Measurements from ENCODE around the gene PALD1. TPM values are rescaled to one million over a fixed set of nuclear protein-coding genes. Genes with fewer than 3 reads are reported as not detected.

The PALD1 gene
- total RNA-seq, 1 donor from 2014 or later: not detected

DNA sequence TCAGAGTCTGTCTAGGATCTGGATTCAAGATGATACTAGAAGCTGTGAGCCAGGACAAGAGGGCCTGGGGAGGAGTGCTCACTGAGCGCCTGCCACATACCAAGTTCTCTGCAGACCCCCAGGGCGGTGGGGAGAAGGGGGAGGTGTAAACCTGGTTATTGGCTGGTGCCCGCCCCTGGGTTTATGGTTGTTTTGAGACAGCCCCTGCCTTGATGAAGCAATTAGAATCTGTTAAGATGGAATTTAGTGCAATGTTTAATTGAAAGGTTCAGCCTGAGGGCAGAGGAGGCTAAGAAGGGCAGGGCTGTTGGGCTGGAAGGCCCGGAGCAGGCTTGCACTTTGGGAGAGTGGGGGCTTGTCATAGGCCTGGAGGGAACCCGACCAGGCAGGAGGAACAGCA, 81.3 kb downstream of the PALD1 start:
- H3K27me3 ChIP-seq (ENCODE audit: control insufficient read depth, insufficient read depth, low read length): peaks cover 5% of the 10 kb centered on the region
- no peak for DNase-seq (ENCODE audit: low read depth)
- H3K36me3 ChIP-seq (ENCODE audit: control insufficient read depth, insufficient read depth, low read length): no peaks in the 10 kb centered on the region
- H3K4me3 ChIP-seq (ENCODE audit: low read depth, low read length): no peak overlapping the region
- no peak for FAIRE-seq
- TF ChIP-seq, protein P1, sequence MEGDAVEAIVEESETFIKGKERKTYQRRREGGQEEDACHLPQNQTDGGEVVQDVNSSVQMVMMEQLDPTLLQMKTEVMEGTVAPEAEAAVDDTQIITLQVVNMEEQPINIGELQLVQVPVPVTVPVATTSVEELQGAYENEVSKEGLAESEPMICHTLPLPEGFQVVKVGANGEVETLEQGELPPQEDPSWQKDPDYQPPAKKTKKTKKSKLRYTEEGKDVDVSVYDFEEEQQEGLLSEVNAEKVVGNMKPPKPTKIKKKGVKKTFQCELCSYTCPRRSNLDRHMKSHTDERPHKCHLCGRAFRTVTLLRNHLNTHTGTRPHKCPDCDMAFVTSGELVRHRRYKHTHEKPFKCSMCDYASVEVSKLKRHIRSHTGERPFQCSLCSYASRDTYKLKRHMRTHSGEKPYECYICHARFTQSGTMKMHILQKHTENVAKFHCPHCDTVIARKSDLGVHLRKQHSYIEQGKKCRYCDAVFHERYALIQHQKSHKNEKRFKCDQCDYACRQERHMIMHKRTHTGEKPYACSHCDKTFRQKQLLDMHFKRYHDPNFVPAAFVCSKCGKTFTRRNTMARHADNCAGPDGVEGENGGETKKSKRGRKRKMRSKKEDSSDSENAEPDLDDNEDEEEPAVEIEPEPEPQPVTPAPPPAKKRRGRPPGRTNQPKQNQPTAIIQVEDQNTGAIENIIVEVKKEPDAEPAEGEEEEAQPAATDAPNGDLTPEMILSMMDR (IDR thresholded peaks at IDR 0.05; ENCODE audit: insufficient read depth, low read length, severe bottlenecking): no peak

DNA sequence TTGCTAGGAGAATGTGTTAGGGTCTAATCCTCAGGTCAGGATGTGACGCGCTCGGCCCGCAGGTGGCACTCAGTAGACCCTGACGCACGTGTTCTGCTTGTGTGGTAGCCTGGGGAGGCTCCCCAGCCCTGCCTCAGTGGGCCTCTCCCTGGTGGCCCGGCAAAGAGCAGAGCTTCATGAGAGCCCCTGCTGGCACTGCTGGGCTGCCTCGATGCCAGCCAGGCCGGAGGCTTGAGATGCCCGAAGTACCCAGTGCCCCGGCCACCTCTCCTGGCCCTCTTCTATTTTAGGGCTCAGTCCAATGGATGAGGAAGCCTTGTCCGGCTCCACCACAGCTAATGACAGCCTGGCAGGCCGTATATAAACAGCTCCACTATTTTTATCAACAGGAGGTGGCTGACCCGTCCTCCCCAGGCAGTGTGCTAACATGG, 82.0 kb downstream of the PALD1 start:
- Histone ChIP-seq H3K36me3 (ENCODE audit: control insufficient read depth, insufficient read depth, low read length) (no peaks in the 10 kb centered on the region), H3K27me3 (ENCODE audit: control insufficient read depth, insufficient read depth, low read length) (peaks cover 5% of the 10 kb centered on the region), H3K4me3 (ENCODE audit: low read depth, low read length) (no peak overlapping the region)
- DNase-seq (ENCODE audit: low read depth) (no peak), FAIRE-seq (no peak)
- TF ChIP-seq, protein P1 (IDR thresholded peaks at IDR 0.05; ENCODE audit: insufficient read depth, low read length, severe bottlenecking): no peak

DNA sequence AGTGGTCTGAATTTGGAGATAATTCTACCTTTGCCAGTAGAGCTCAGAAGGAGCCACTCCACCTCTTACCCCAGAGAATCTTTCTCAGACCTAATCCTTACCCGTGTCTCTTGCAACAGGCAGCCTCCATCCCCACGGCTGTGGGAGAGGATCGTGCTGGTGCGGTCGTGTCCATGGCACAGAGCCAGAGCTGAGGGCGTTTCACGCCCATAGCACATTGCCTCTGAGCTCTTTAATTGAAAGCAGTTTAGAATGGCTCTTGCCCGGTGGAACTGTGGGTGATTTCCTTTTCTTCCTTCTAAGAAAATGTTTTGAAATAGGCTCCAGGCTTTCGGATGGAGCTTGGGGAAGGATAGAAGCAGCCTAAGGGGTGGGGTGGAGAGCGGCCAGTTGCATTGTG, 82.5 kb downstream of the PALD1 start:
- DNase-seq (ENCODE audit: low read depth): no peak
- FAIRE-seq: no peak
- TF ChIP-seq, protein P1 (IDR thresholded peaks at IDR 0.05; ENCODE audit: insufficient read depth, low read length, severe bottlenecking): no peak
- H3K4me3 ChIP-seq (ENCODE audit: low read depth, low read length): no peak overlapping the region
- H3K36me3 ChIP-seq (ENCODE audit: control insufficient read depth, insufficient read depth, low read length): no peaks in the 10 kb centered on the region
- H3K27me3 ChIP-seq (ENCODE audit: control insufficient read depth, insufficient read depth, low read length): peaks cover 8% of the 10 kb centered on the region

DNA sequence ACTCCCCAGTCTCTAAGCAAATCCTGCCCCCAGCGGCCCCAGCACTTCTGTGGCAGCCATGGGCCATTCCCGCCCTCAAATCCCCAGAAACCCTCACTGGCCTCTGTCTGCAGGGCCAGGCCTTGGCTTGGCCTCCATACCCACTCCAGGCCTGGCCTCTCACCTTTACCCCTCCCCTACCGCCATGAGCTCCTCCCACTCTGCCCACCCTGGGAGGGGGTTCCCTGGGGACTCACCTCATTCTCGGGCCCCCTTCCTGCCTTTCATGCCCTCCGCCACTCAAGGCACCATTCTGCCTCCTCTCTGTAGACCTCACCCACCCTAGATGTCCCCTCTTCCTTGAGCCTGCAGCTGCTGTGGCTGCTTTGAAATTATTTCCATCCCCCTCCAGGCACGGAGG, 83.0 kb downstream of the PALD1 start:
- TF ChIP-seq, protein P1 (IDR thresholded peaks at IDR 0.05; ENCODE audit: insufficient read depth, low read length, severe bottlenecking): no peak
- H3K36me3 ChIP-seq (ENCODE audit: control insufficient read depth, insufficient read depth, low read length): no peaks in the 10 kb centered on the region
- no peak overlapping the region for H3K4me3 ChIP-seq (ENCODE audit: low read depth, low read length)
- no peak for DNase-seq (ENCODE audit: low read depth)
- peaks cover 10% of the 10 kb centered on the region for H3K27me3 ChIP-seq (ENCODE audit: control insufficient read depth, insufficient read depth, low read length)
- no peak for FAIRE-seq

DNA sequence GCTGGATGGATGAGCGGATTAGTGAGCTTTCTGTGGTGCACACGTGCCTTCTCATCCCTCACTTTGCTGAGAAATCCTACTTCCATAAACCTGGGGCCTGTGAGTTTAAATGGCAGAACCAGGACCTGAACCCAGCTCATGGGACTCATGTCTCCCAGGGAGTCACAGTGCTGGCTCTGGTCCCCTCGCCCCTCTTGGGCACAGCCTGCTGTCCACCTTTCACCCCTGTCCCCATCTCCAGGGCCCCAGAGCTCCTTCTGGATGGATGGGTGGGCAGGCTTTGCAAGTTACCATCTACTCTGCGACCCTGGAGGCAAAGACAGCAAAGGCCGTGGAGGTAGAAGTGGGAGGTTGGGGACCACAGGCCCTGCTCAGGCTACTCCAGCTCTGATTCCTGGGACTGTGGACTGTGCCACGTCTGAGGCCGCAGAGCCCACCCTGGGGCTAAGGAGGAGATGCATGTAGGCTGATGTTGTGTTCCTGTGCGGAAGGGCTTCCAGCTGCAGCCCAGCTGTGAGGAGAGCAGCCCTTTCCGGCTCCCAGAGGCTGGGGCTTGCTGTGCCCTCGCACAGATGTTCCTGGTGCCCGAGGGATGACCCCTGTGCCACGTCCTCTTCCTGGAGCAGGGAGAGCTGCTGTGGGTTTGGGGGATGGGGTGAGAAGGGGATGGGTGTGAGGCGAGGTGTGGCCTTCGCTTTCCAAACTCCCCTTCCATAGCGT, 83.6 kb downstream of the PALD1 start:
- Histone ChIP-seq H3K27me3 (ENCODE audit: control insufficient read depth, insufficient read depth, low read length) (peaks cover 10% of the 10 kb centered on the region), H3K36me3 (ENCODE audit: control insufficient read depth, insufficient read depth, low read length) (no peaks in the 10 kb centered on the region), H3K4me3 (ENCODE audit: low read depth, low read length) (no peak overlapping the region)
- TF ChIP-seq, protein P1 (IDR thresholded peaks at IDR 0.05; ENCODE audit: insufficient read depth, low read length, severe bottlenecking): no peak
- DNase-seq (ENCODE audit: low read depth) (no peak), FAIRE-seq (peak; percentile 28)

DNA sequence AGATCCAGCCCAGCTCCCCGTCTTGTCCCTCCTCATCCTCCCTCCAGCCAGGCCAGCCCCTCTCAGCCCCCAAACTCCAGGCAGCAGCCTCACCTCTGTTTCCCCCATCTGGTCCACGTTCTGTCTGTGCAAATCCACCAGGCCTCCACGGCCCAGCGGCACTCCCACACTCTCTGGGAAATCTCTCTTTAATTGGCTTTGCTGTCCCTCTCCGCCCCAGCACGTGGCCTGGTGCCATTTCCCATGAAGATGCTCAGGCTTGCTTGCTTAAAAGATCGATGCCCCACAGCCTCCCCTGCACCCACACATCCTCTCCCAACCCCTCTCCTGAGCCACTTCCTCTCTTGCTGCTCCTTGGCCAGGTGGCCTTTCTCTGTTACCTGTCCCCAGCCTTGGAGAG, 84.7 kb downstream of the PALD1 start:
- peaks cover 10% of the 10 kb centered on the region for H3K27me3 ChIP-seq (ENCODE audit: control insufficient read depth, insufficient read depth, low read length)
- no peak for DNase-seq (ENCODE audit: low read depth)
- FAIRE-seq: no peak

More for the DNA sequence above, 84.7 kb downstream of the PALD1 start:
- no peaks in the 10 kb centered on the region for H3K36me3 ChIP-seq (ENCODE audit: control insufficient read depth, insufficient read depth, low read length)
- no peak overlapping the region for H3K4me3 ChIP-seq (ENCODE audit: low read depth, low read length)
- TF ChIP-seq, protein P1 (IDR thresholded peaks at IDR 0.05; ENCODE audit: insufficient read depth, low read length, severe bottlenecking): no peak

Data from bronchial epithelial cell (primary cell).